ENCODE measurements around the gene ANKRD13B. TPM values are rescaled to one million over a fixed set of nuclear protein-coding genes. Genes with fewer than 3 reads are reported as not detected.
A peak's percentile ranks its signal among the peaks of the same experiment; 100 is the strongest.

ANKRD13B gene
- total RNA-seq, 1 experiment from 2014 or later = 45.5 TPM

DNA sequence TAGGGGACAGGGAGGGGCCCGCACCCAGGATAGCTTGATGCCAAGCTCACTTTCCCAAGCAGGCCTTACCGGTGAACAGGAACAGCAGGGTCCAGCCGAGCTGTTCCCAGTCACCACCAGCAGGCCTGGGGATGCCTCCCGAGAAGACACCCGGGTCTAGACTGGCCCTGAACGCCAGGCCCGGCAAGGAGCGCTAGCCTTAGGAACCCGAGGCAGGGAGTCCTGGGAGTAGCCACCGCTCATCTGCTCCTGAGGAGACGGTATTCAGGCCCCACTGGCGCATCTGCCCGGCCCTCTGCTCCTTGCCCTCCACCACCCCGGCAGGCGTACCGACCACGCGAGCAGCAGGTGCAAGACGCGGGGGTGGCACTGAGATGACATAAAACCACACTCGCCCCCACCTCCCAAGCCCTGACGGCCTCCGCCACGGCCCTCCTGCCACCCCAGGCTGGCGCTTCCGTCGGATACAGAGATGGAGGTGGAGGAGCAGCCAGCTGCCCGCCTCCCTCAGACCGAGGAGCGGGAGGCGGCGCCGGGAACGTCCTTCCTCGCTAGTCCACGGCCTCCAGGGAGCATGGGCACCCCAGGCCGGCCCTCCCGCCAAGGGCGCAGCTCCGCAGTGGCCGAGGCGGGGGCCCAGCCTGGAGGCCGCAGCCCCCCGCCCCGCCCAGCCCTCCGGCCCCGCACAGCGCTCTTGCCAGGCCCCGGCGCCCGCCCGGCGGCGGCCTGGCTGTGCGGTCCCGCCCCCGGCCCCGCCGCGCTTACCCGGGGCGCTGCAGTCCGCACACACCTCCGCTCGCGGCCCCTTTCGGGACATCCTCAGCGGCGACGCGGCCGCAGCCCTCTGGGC is 4.1 kb upstream of the ANKRD13B start (continued):
- TF ChIP-seq ZNF121 (CRISPR knock-in tag; IDR thresholded peaks at IDR 0.05) = no peak
- no peak for TF ChIP-seq CREB1 (CRISPR knock-in tag; IDR thresholded peaks at IDR 0.05)
- no peak for TF ChIP-seq NFATC4 (CRISPR knock-in tag; IDR thresholded peaks at IDR 0.05)
- TF ChIP-seq, protein P1, sequence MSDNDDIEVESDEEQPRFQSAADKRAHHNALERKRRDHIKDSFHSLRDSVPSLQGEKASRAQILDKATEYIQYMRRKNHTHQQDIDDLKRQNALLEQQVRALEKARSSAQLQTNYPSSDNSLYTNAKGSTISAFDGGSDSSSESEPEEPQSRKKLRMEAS (CRISPR knock-in tag; IDR thresholded peaks at IDR 0.05) = no peak
- TF ChIP-seq ZNF671 (CRISPR knock-in tag; IDR thresholded peaks at IDR 0.05) = no peak
- TF ChIP-seq TP53 (CRISPR knock-in tag; IDR thresholded peaks at IDR 0.05) = no peak
- no peak for TF ChIP-seq JAZF1 (CRISPR knock-in tag; IDR thresholded peaks at IDR 0.05)
- no peak for TF ChIP-seq ZNF396 (CRISPR knock-in tag; IDR thresholded peaks at IDR 0.05; ENCODE audit: borderline replicate concordance)
- TF ChIP-seq ZNF232 (CRISPR knock-in tag; IDR thresholded peaks at IDR 0.05) = no peak
- TF ChIP-seq, protein P2, sequence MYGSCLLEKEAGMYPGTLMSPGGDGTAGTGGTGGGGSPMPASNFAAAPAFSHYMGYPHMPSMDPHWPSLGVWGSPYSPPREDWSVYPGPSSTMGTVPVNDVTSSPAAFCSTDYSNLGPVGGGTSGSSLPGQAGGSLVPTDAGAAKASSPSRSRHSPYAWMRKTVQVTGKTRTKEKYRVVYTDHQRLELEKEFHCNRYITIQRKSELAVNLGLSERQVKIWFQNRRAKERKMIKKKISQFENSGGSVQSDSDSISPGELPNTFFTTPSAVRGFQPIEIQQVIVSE (CRISPR knock-in tag; IDR thresholded peaks at IDR 0.05; ENCODE audit: borderline replicate concordance) = no peak

DNA sequence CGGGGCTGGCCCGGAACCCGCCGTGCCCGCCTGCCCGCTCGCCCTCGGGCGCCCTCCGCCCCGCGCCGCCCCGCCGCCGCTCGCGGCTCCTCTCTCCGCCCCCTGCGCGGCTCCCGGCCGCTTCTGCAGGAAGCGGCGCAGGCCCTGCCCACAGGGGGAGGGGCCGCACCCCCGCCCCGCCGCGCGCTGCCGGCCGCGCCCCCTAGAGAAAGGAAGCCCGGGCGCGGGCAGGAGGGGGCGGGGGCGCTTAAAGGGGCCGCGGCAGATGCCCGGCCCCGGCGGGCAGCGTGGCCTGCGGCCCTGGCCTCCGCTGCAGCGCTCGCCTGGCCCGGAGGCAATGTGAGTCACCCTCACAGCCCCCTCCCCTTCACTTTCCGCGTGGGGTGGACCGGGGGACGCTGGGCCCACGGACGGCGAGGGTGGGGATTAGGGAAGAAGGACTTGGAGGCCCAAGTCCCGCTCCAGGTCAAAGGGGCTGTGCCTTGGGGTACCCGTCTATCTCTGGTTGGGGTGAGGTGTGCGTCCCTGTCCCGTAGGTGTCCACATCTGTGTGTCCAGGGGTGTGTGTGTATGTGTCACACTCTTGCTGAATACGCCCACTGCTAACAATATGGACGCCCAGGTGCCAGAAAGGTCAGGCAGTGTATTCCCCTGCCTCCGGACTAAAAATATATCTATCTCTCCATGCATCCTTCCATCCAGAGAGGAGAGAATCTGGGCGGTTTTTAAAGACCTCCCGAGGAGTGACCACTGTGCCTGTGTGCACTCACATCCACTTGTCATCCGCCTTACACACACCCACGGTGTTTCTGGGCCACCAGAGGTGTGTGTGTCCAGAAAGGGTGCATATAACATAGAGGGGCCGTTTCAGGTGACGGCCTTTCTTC is 3.2 kb upstream of the ANKRD13B start, which contains the start of gene GIT1:
TSS of gene GIT1 (minus strand) at position 125 of the 887 bp plus-strand sequence. CDS start 270 bp downstream, outside the sequence.
- H3K36me3 Mint-ChIP-seq = no peaks in the 10 kb centered on the region
- ChIA-PET POLR2A (no interaction called here), CTCF (interaction anchor here (1.1 to 4.7 kb wide), 4 partner anchors 11 to 444 kb away, joined by 3 to 272 read pairs (median 10); partner anchors contain the start of gene TP53I13)
- peak; percentile 35 for ATAC-seq
- H3K4me1 Mint-ChIP-seq = peaks cover 51% of the 10 kb centered on the region
- DNase-seq (ENCODE audit: low spot score) = peak; percentile 79
- H3K27ac Mint-ChIP-seq = no peak within 1 kb of the TSS
- H3K27me3 Mint-ChIP-seq (ENCODE audit: low read depth) = peaks cover 4% of the 10 kb centered on the region; the same call in 1 of the 2 replicates
- peak within 1 kb of the TSS; percentile 87 for H3K4me3 Mint-ChIP-seq
- no peaks in the 10 kb centered on the region for H3K9me3 Mint-ChIP-seq
- TF ChIP-seq, protein P3, sequence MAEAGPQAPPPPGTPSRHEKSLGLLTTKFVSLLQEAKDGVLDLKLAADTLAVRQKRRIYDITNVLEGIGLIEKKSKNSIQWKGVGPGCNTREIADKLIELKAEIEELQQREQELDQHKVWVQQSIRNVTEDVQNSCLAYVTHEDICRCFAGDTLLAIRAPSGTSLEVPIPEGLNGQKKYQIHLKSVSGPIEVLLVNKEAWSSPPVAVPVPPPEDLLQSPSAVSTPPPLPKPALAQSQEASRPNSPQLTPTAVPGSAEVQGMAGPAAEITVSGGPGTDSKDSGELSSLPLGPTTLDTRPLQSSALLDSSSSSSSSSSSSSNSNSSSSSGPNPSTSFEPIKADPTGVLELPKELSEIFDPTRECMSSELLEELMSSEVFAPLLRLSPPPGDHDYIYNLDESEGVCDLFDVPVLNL (CRISPR knock-in tag; IDR thresholded peaks at IDR 0.05; ENCODE audit: borderline replicate concordance, low read depth) = no peak
- TF ChIP-seq NFYB (CRISPR knock-in tag; conservative IDR thresholded peaks at IDR 0.05; ENCODE audit: low read depth) = no peak
- no peak for TF ChIP-seq ESRRA (CRISPR knock-in tag; IDR thresholded peaks at IDR 0.05; ENCODE audit: borderline replicate concordance)
- TF ChIP-seq ZNF138 (CRISPR knock-in tag; conservative IDR thresholded peaks at IDR 0.05) = no peak
- TF ChIP-seq ZNF396 (CRISPR knock-in tag; IDR thresholded peaks at IDR 0.05; ENCODE audit: borderline replicate concordance) = no peak
- TF ChIP-seq GTF2I (CRISPR knock-in tag; conservative IDR thresholded peaks at IDR 0.05) = no peak
- TF ChIP-seq TP53 (CRISPR knock-in tag; IDR thresholded peaks at IDR 0.05) = no peak
- TF ChIP-seq, protein P4, sequence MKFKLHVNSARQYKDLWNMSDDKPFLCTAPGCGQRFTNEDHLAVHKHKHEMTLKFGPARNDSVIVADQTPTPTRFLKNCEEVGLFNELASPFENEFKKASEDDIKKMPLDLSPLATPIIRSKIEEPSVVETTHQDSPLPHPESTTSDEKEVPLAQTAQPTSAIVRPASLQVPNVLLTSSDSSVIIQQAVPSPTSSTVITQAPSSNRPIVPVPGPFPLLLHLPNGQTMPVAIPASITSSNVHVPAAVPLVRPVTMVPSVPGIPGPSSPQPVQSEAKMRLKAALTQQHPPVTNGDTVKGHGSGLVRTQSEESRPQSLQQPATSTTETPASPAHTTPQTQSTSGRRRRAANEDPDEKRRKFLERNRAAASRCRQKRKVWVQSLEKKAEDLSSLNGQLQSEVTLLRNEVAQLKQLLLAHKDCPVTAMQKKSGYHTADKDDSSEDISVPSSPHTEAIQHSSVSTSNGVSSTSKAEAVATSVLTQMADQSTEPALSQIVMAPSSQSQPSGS (CRISPR knock-in tag; IDR thresholded peaks at IDR 0.05; ENCODE audit: borderline replicate concordance, low read depth) = no peak
- TF ChIP-seq FOXK1 (CRISPR knock-in tag; IDR thresholded peaks at IDR 0.05) = no peak
- TF ChIP-seq, protein P5, sequence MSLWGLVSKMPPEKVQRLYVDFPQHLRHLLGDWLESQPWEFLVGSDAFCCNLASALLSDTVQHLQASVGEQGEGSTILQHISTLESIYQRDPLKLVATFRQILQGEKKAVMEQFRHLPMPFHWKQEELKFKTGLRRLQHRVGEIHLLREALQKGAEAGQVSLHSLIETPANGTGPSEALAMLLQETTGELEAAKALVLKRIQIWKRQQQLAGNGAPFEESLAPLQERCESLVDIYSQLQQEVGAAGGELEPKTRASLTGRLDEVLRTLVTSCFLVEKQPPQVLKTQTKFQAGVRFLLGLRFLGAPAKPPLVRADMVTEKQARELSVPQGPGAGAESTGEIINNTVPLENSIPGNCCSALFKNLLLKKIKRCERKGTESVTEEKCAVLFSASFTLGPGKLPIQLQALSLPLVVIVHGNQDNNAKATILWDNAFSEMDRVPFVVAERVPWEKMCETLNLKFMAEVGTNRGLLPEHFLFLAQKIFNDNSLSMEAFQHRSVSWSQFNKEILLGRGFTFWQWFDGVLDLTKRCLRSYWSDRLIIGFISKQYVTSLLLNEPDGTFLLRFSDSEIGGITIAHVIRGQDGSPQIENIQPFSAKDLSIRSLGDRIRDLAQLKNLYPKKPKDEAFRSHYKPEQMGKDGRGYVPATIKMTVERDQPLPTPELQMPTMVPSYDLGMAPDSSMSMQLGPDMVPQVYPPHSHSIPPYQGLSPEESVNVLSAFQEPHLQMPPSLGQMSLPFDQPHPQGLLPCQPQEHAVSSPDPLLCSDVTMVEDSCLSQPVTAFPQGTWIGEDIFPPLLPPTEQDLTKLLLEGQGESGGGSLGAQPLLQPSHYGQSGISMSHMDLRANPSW (CRISPR knock-in tag; conservative IDR thresholded peaks at IDR 0.05; ENCODE audit: low read depth) = no peak
- no peak for TF ChIP-seq ZNF263 (CRISPR knock-in tag; IDR thresholded peaks at IDR 0.05; ENCODE audit: low read depth)
- TF ChIP-seq SP1 (CRISPR knock-in tag; conservative IDR thresholded peaks at IDR 0.05) = peak; percentile 85
- TF ChIP-seq, protein P6, sequence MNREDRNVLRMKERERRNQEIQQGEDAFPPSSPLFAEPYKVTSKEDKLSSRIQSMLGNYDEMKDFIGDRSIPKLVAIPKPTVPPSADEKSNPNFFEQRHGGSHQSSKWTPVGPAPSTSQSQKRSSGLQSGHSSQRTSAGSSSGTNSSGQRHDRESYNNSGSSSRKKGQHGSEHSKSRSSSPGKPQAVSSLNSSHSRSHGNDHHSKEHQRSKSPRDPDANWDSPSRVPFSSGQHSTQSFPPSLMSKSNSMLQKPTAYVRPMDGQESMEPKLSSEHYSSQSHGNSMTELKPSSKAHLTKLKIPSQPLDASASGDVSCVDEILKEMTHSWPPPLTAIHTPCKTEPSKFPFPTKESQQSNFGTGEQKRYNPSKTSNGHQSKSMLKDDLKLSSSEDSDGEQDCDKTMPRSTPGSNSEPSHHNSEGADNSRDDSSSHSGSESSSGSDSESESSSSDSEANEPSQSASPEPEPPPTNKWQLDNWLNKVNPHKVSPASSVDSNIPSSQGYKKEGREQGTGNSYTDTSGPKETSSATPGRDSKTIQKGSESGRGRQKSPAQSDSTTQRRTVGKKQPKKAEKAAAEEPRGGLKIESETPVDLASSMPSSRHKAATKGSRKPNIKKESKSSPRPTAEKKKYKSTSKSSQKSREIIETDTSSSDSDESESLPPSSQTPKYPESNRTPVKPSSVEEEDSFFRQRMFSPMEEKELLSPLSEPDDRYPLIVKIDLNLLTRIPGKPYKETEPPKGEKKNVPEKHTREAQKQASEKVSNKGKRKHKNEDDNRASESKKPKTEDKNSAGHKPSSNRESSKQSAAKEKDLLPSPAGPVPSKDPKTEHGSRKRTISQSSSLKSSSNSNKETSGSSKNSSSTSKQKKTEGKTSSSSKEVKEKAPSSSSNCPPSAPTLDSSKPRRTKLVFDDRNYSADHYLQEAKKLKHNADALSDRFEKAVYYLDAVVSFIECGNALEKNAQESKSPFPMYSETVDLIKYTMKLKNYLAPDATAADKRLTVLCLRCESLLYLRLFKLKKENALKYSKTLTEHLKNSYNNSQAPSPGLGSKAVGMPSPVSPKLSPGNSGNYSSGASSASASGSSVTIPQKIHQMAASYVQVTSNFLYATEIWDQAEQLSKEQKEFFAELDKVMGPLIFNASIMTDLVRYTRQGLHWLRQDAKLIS (CRISPR knock-in tag; IDR thresholded peaks at IDR 0.05; ENCODE audit: borderline replicate concordance) = no peak
- TF ChIP-seq, protein P7, sequence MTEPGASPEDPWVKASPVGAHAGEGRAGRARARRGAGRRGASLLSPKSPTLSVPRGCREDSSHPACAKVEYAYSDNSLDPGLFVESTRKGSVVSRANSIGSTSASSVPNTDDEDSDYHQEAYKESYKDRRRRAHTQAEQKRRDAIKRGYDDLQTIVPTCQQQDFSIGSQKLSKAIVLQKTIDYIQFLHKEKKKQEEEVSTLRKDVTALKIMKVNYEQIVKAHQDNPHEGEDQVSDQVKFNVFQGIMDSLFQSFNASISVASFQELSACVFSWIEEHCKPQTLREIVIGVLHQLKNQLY (CRISPR knock-in tag; IDR thresholded peaks at IDR 0.05) = no peak
- no peak for TF ChIP-seq SMAD4 (CRISPR knock-in tag; IDR thresholded peaks at IDR 0.05)

All from WTC11 (cell line).